Neural cell (in vitro differentiated cells): ENCODE measurements around the gene DUS3L. TPM values are rescaled to one million over a fixed set of nuclear protein-coding genes. Genes with fewer than 3 reads are reported as not detected.

Experiments used
- H2AFZ ChIP-seq: fragments of 200-600, 300-800 bp; sonication (generic), shearing (Covaris generic); 2 replicates; pipeline ENCODE4 v1.6.0; 2014; ENCODE audit warnings: low read depth, mild to moderate bottlenecking, antibody characterized with exemption, low read length, moderate library complexity
- H3F3A ChIP-seq: fragments of 200-600 bp; shearing (Covaris generic); 2 replicates; pipeline ENCODE4 v1.6.1; 2016; ENCODE audit warnings: mild to moderate bottlenecking, moderate library complexity, mixed read lengths, antibody characterized with exemption, low read length; ENCODE audit not compliant: insufficient read depth, poor library complexity, severe bottlenecking
- H3K27ac ChIP-seq: fragments of 200-600, 300-800 bp; sonication (generic), shearing (Covaris generic); 2 replicates; pipeline ENCODE4 v1.5.1; 2014; ENCODE audit warnings: mild to moderate bottlenecking, low read length, moderate library complexity
- H3K27me3 ChIP-seq: fragments of 300-800, 200-600 bp; sonication (generic), shearing (Covaris generic); 2 replicates; pipeline ENCODE4 v1.6.0; 2014; ENCODE audit warnings: mild to moderate bottlenecking, low read depth, low read length, moderate library complexity; ENCODE audit not compliant: insufficient read depth
- H3K36me3 ChIP-seq: fragments of 300-800, 200-600 bp; sonication (generic), shearing (Covaris generic); 2 replicates; pipeline ENCODE4 v1.5.1; 2014; ENCODE audit warnings: mild to moderate bottlenecking, antibody characterized with exemption, low read length, moderate library complexity; ENCODE audit not compliant: insufficient read depth
- H3K4me2 ChIP-seq: fragments of 300-800, 200-600 bp; sonication (generic), shearing (Covaris generic); 2 replicates; pipeline ENCODE4 v1.6.0; 2014; ENCODE audit warnings: mild to moderate bottlenecking, low read length
- H3K4me3 ChIP-seq: fragments of 300-800, 200-600 bp; sonication (generic), shearing (Covaris generic); 2 replicates; pipeline ENCODE4 v1.5.1; 2014; ENCODE audit warnings: mild to moderate bottlenecking, low read length, moderate library complexity
- H3K79me2 ChIP-seq: fragments of 200-600 bp; shearing (Covaris generic); replicated peaks from 2 replicates; pipeline ENCODE4 v1.6.0; 2014; ENCODE audit warnings: mild to moderate bottlenecking, low read length, moderate library complexity; ENCODE audit not compliant: insufficient read depth
- H3K9ac ChIP-seq: fragments of 300-800, 200-600 bp; sonication (generic), shearing (Covaris generic); 2 replicates; pipeline ENCODE4 v1.6.1; 2016; ENCODE audit warnings: mild to moderate bottlenecking, low read length, mixed read lengths
- H3K9me2 ChIP-seq: fragments of 200-600 bp; shearing (Covaris generic); 2 replicates; pipeline ENCODE4 v1.6.1; 2016; ENCODE audit warnings: mild to moderate bottlenecking, low read length, mixed read lengths; ENCODE audit not compliant: insufficient read depth
- H3K9me3 ChIP-seq: fragments of 200-600, 300-800 bp; sonication (generic), shearing (Covaris generic); 2 replicates; pipeline ENCODE4 v1.6.1; 2016; ENCODE audit warnings: mild to moderate bottlenecking, mixed run types, low read length, moderate library complexity, mixed read lengths
- H4K20me1 ChIP-seq: fragments of 200-600 bp; shearing (Covaris generic); 2 replicates; pipeline ENCODE4 v1.6.1; 2016; ENCODE audit warnings: mild to moderate bottlenecking, mixed run types; ENCODE audit not compliant: insufficient read depth
- CTCF ChIP-seq: fragments of 450-650 bp; IDR thresholded peaks from 2 replicates; pipeline ENCODE4 v1.5.1; 2014; ENCODE audit warnings: antibody characterized with exemption, mild to moderate bottlenecking, moderate library complexity; ENCODE audit not compliant: poor library complexity, severe bottlenecking
- EP300 ChIP-seq: fragments of 450-650 bp; conservative IDR thresholded peaks from 2 replicates; pipeline ENCODE4 v1.6.1; 2014; ENCODE audit warnings: antibody characterized with exemption, mild to moderate bottlenecking, moderate library complexity; ENCODE audit not compliant: poor library complexity, severe bottlenecking
- EZH2 ChIP-seq: fragments of 200-600, 300-800 bp; shearing (Covaris generic), sonication (generic); IDR thresholded peaks from 2 replicates; pipeline ENCODE4 v1.6.1; 2014; ENCODE audit warnings: antibody characterized with exemption, low read length, borderline replicate concordance, mild to moderate bottlenecking; ENCODE audit not compliant: insufficient read depth, poor library complexity, severe bottlenecking
- MXI1 ChIP-seq: fragments of 450-650 bp; conservative IDR thresholded peaks from 2 replicates; pipeline ENCODE4 v1.6.1; 2014; ENCODE audit warnings: antibody characterized with exemption, mild to moderate bottlenecking; ENCODE audit not compliant: poor library complexity, severe bottlenecking
- POLR2AphosphoS5 ChIP-seq: IDR thresholded peaks from 2 replicates; pipeline ENCODE4 v1.6.1; 2012
- RAD21 ChIP-seq: fragments of 450-650 bp; conservative IDR thresholded peaks from 2 replicates; pipeline ENCODE4 v1.6.1; 2014; ENCODE audit warnings: antibody characterized with exemption, mild to moderate bottlenecking, moderate library complexity
- REST ChIP-seq: IDR thresholded peaks from 2 replicates; pipeline ENCODE4 v1.6.1; 2012; ENCODE audit warnings: borderline replicate concordance
- SMC3 ChIP-seq: fragments of 450-650 bp; conservative IDR thresholded peaks from 2 replicates; pipeline ENCODE4 v1.6.1; 2014; ENCODE audit warnings: antibody characterized with exemption, mild to moderate bottlenecking, moderate library complexity; ENCODE audit not compliant: poor library complexity
- TAF1 ChIP-seq: IDR thresholded peaks from 2 replicates; pipeline ENCODE4 v1.6.1; 2012; ENCODE audit warnings: low read depth
- polyA plus RNA-seq: library from polyadenylated mRNA; depleted of rRNA; stranded (reverse); fragments of >200 nt; gene quantifications from 2 replicates; pipeline ENCODE4 v1.2.3, GENCODE V29; 2014

Gene DUS3L
- polyA plus RNA-seq, 1 donor from 2014 or later, result 34.2 TPM

GRCh38 chr19:5839065-5840017, 48.4 kb upstream of the DUS3L start, which contains the start of gene FUT6:
TSS of gene FUT6 (minus strand) at chr19:5839702. CDS start at chr19:5832567, 7,135 bp downstream.
- H3K27me3 ChIP-seq, result no peaks in the 10 kb centered on the region
- H3K9ac ChIP-seq, result no peak within 1 kb of the TSS
- no peak within 1 kb of the TSS for H2AFZ ChIP-seq
- H3K27ac ChIP-seq, result no peak within 1 kb of the TSS
- no peaks in the 10 kb centered on the region for H3F3A ChIP-seq
- H4K20me1 ChIP-seq, result no peaks in the 10 kb centered on the region
- no peaks in the 10 kb centered on the region for H3K9me3 ChIP-seq
- no peak within 1 kb of the TSS for H3K4me2 ChIP-seq
- H3K36me3 ChIP-seq, result no peaks in the 10 kb centered on the region
- H3K79me2 ChIP-seq, result no peaks in the 10 kb centered on the region
- TF ChIP-seq POLR2AphosphoS5 (no peak), EP300 (no peak), SMC3 (no peak), CTCF (no peak), EZH2 (no peak), MXI1 (no peak), REST (no peak), TAF1 (no peak), RAD21 (no peak)
- H3K4me3 ChIP-seq, result no peak within 1 kb of the TSS
- H3K9me2 ChIP-seq, result no peaks in the 10 kb centered on the region

- Histone ChIP-seq H3K9ac (no peak overlapping the region), H3K27ac (no peak overlapping the region), H3K9me3 (no peaks in the 10 kb centered on the region), H3K4me3 (no peak overlapping the region), H4K20me1 (no peaks in the 10 kb centered on the region), H3K79me2 (no peaks in the 10 kb centered on the region), H3F3A (no peaks in the 10 kb centered on the region), H3K27me3 (no peaks in the 10 kb centered on the region), H3K9me2 (no peaks in the 10 kb centered on the region), H2AFZ (no peak overlapping the region), H3K36me3 (no peaks in the 10 kb centered on the region), H3K4me2 (no peak overlapping the region)
- TF ChIP-seq REST, result no peak
- TF ChIP-seq EP300, result no peak
- TF ChIP-seq POLR2AphosphoS5, result no peak
- TF ChIP-seq CTCF, result no peak
- no peak for TF ChIP-seq EZH2
- no peak for TF ChIP-seq TAF1
- TF ChIP-seq SMC3, result no peak
- no peak for TF ChIP-seq MXI1
- TF ChIP-seq RAD21, result no peak
Measured at GRCh38 chr19:5838353-5839064, 47.5 kb upstream of the DUS3L start.
